HL-60 (cell line): Measurements from ENCODE around the gene FADD.

ENCODE experiments used
- GABPA ChIP-seq: IDR thresholded peaks from 2 replicates; pipeline ENCODE4 v1.6.1; 2012; ENCODE audit warnings: low read depth
- POLR2AphosphoS5 ChIP-seq: IDR thresholded peaks from 2 replicates; pipeline ENCODE4 v1.6.1; 2012; ENCODE audit warnings: low read depth
- SPI1 ChIP-seq: IDR thresholded peaks from 2 replicates; pipeline ENCODE4 v1.6.1; 2012; ENCODE audit warnings: low read depth, mild to moderate bottlenecking, borderline replicate concordance
- TF ChIP-seq, protein P1 (sequence below): IDR thresholded peaks from one replicate; pipeline ENCODE4 v1.5.1; 2011; ENCODE audit warnings: low read length, control low read depth, inconsistent platforms; ENCODE audit not compliant: insufficient read depth
- TF ChIP-seq, protein P2 (sequence below): IDR thresholded peaks from 2 replicates; pipeline ENCODE4 v1.6.1; 2012; ENCODE audit warnings: low read depth; ENCODE audit not compliant: insufficient replicate concordance

DNA sequence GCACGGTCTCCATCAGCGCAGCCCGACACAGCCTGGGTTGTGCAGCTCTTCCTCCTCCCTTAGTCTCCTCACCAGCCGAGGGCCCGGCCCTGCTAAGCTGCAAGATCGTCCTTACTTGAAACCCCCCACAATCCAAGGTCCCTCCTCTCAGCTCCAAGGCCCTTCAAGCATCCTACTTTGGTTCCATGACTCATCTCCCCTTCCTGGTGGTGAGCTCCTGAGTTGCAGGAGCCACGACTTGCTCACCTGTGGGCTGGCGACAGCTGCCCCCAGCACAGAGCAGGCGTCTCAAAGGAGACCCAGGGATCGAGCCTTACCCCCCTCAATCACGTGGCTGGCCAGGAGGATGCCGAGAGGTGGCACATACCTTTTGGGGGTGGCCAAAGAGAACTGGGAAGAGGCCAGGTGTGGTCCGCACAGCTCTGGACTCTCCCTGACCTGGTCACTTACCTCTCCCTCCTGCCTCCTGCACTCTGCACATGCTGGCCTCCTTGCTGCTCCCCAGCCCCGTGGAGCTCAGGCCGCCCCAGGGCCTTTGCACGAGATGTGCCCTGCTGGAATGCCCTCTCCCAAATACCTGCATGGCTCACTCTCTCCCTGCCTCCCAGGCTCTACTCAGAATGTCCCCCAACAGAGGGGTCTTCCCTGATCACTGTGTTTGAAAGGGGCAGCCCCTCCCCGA is 35.2 kb upstream of the FADD start:
- TF ChIP-seq, protein P1, sequence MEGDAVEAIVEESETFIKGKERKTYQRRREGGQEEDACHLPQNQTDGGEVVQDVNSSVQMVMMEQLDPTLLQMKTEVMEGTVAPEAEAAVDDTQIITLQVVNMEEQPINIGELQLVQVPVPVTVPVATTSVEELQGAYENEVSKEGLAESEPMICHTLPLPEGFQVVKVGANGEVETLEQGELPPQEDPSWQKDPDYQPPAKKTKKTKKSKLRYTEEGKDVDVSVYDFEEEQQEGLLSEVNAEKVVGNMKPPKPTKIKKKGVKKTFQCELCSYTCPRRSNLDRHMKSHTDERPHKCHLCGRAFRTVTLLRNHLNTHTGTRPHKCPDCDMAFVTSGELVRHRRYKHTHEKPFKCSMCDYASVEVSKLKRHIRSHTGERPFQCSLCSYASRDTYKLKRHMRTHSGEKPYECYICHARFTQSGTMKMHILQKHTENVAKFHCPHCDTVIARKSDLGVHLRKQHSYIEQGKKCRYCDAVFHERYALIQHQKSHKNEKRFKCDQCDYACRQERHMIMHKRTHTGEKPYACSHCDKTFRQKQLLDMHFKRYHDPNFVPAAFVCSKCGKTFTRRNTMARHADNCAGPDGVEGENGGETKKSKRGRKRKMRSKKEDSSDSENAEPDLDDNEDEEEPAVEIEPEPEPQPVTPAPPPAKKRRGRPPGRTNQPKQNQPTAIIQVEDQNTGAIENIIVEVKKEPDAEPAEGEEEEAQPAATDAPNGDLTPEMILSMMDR, result no peak
- TF ChIP-seq GABPA (no peak), SPI1 (no peak), POLR2AphosphoS5 (no peak)
- TF ChIP-seq, protein P2, sequence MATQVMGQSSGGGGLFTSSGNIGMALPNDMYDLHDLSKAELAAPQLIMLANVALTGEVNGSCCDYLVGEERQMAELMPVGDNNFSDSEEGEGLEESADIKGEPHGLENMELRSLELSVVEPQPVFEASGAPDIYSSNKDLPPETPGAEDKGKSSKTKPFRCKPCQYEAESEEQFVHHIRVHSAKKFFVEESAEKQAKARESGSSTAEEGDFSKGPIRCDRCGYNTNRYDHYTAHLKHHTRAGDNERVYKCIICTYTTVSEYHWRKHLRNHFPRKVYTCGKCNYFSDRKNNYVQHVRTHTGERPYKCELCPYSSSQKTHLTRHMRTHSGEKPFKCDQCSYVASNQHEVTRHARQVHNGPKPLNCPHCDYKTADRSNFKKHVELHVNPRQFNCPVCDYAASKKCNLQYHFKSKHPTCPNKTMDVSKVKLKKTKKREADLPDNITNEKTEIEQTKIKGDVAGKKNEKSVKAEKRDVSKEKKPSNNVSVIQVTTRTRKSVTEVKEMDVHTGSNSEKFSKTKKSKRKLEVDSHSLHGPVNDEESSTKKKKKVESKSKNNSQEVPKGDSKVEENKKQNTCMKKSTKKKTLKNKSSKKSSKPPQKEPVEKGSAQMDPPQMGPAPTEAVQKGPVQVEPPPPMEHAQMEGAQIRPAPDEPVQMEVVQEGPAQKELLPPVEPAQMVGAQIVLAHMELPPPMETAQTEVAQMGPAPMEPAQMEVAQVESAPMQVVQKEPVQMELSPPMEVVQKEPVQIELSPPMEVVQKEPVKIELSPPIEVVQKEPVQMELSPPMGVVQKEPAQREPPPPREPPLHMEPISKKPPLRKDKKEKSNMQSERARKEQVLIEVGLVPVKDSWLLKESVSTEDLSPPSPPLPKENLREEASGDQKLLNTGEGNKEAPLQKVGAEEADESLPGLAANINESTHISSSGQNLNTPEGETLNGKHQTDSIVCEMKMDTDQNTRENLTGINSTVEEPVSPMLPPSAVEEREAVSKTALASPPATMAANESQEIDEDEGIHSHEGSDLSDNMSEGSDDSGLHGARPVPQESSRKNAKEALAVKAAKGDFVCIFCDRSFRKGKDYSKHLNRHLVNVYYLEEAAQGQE, result no peak
